SK-N-SH treated with all-trans-retinoic acid at 6 μM for 48 hours (cell line): ENCODE data around the gene ZBTB3.
"Not testable (repeated sequence)": the region's sequence is repeated elsewhere in the genome, so short reads cannot be mapped to it uniquely, and the experiment has no call there.

Experiments
- ATAC-seq: fragments of 200-7000 bp; cut with Tn5 transposase; 3 replicates; pipeline ENCODE4 v1.9.1; 2020; ENCODE audit warnings: mild to moderate bottlenecking, moderate library complexity
- ARNTL ChIP-seq: fragments of 450-650 bp; formaldehyde crosslinking; IDR thresholded peaks from 2 replicates; pipeline ENCODE4 v1.5.0; 2020; ENCODE audit warnings: low read depth, mild to moderate bottlenecking, moderate library complexity, borderline replicate concordance
- BACH2 ChIP-seq: fragments of 250-450 bp; sonication (Bioruptor Pico); IDR thresholded peaks from 2 replicates; pipeline ENCODE4 v1.9.0; 2021; ENCODE audit warnings: mild to moderate bottlenecking, borderline replicate concordance
- CREB5 ChIP-seq: fragments of 250-450 bp; sonication (Bioruptor Pico); IDR thresholded peaks from 2 replicates; pipeline ENCODE4 v1.5.1; 2020; ENCODE audit warnings: low read depth, mild to moderate bottlenecking, moderate library complexity
- CSDC2 ChIP-seq: fragments of 250-450 bp; sonication (Bioruptor Pico); IDR thresholded peaks from 2 replicates; pipeline ENCODE4 v1.5.0; 2020; ENCODE audit warnings: mild to moderate bottlenecking, moderate library complexity
- CSRNP3 ChIP-seq: fragments of 250-450 bp; sonication (Bioruptor Pico); IDR thresholded peaks from 2 replicates; pipeline ENCODE4 v1.5.1; 2021; ENCODE audit warnings: mild to moderate bottlenecking, moderate library complexity
- ESRRG ChIP-seq: fragments of 250-450 bp; sonication (Bioruptor Pico); IDR thresholded peaks from 2 replicates; pipeline ENCODE4 v1.6.1; 2021; ENCODE audit warnings: mild to moderate bottlenecking
- GLIS3 ChIP-seq: fragments of 250-450 bp; sonication (Bioruptor Pico); IDR thresholded peaks from 2 replicates; pipeline ENCODE4 v1.5.0; 2020; ENCODE audit warnings: mild to moderate bottlenecking, moderate library complexity
- ISL1 ChIP-seq: fragments of 250-450 bp; sonication (Bioruptor Pico); IDR thresholded peaks from 2 replicates; pipeline ENCODE4 v2.1.2; 2022; ENCODE audit warnings: mild to moderate bottlenecking, moderate library complexity
- OSR1 ChIP-seq: fragments of 250-450 bp; sonication (Bioruptor Pico); IDR thresholded peaks from 2 replicates; pipeline ENCODE4 v1.8.0; 2022; ENCODE audit warnings: moderate library complexity, mild to moderate bottlenecking, inconsistent platforms
- PATZ1 ChIP-seq: fragments of 250-450 bp; sonication (Bioruptor Pico); IDR thresholded peaks from 2 replicates; pipeline ENCODE4 v1.8.0; 2020; ENCODE audit warnings: mild to moderate bottlenecking, moderate library complexity, borderline replicate concordance
- POU6F1 ChIP-seq: fragments of 250-450 bp; sonication (Bioruptor Pico); IDR thresholded peaks from 2 replicates; pipeline ENCODE4 v1.8.0; 2021; ENCODE audit warnings: low read depth, mild to moderate bottlenecking, moderate library complexity, borderline replicate concordance
- PPARA ChIP-seq: fragments of 250-450 bp; sonication (Bioruptor Pico); IDR thresholded peaks from 2 replicates; pipeline ENCODE4 v1.5.0; 2020; ENCODE audit warnings: mild to moderate bottlenecking, borderline replicate concordance
- RARB ChIP-seq: fragments of 250-450 bp; sonication (Bioruptor Pico); IDR thresholded peaks from 2 replicates; pipeline ENCODE4 v1.8.0; 2021; ENCODE audit warnings: mild to moderate bottlenecking, moderate library complexity
- SNAI2 ChIP-seq: fragments of 250-450 bp; sonication (Bioruptor Pico); IDR thresholded peaks from 2 replicates; pipeline ENCODE4 v1.5.0; 2020; ENCODE audit warnings: mild to moderate bottlenecking, moderate library complexity
- TCF4 ChIP-seq: fragments of 250-450 bp; sonication (Bioruptor Pico); IDR thresholded peaks from 2 replicates; pipeline ENCODE4 v1.8.0; 2021; ENCODE audit warnings: mild to moderate bottlenecking, moderate library complexity, borderline replicate concordance
- ZC3H10 ChIP-seq: fragments of 250-450 bp; sonication (Bioruptor Pico); IDR thresholded peaks from 2 replicates; pipeline ENCODE4 v1.5.1; 2021; ENCODE audit warnings: mild to moderate bottlenecking, moderate library complexity
- ZFP3 ChIP-seq: fragments of 250-450 bp; sonication (Bioruptor Pico); IDR thresholded peaks from 2 replicates; pipeline ENCODE4 v1.5.0; 2020; ENCODE audit warnings: mild to moderate bottlenecking, moderate library complexity
- ZFP30 ChIP-seq: fragments of 450-650 bp; formaldehyde crosslinking; IDR thresholded peaks from 2 replicates; pipeline ENCODE4 v1.5.0; 2022; ENCODE audit warnings: mild to moderate bottlenecking, moderate library complexity
- ZNF565 ChIP-seq: fragments of 450-650 bp; formaldehyde crosslinking; conservative IDR thresholded peaks from 2 replicates; pipeline ENCODE4 v1.5.0; 2020; ENCODE audit warnings: low read depth, mild to moderate bottlenecking, moderate library complexity
- ZNF70 ChIP-seq: fragments of 450-650 bp; formaldehyde crosslinking; IDR thresholded peaks from 2 replicates; pipeline ENCODE4 v1.5.0; 2020; ENCODE audit warnings: mild to moderate bottlenecking, moderate library complexity

ZBTB3 gene

GRCh38 chr11:62775646-62776045 lies 21.7 kb upstream of the ZBTB3 start (continued):
- TF ChIP-seq CSRNP3 (CRISPR knock-in tag): no peak
- no peak for TF ChIP-seq ESRRG (CRISPR knock-in tag)
- TF ChIP-seq GLIS3: no peak
- no peak for TF ChIP-seq TCF4 (CRISPR knock-in tag)
- no peak for TF ChIP-seq ARNTL

- no peak for ATAC-seq
- no peak for TF ChIP-seq PPARA (CRISPR knock-in tag)
Measured at GRCh38 chr11:62774407-62774806, 20.4 kb upstream of the ZBTB3 start.

GRCh38 chr11:62771144-62772021 lies 17.4 kb upstream of the ZBTB3 start, which contains the start of gene TAF6L:
Gene TAF6L, plus strand, starts transcription at chr11:62771396. Its CDS starts 4,388 bp downstream, at chr11:62775784.
- TF ChIP-seq CREB5 (no peak), PATZ1 (CRISPR knock-in tag) (peak; percentile 89; the same call in 1 of the 2 replicates), ZNF70 (peak; percentile 11; the same call in 1 of the 2 replicates)
- ATAC-seq: peak; percentile 94

GRCh38 chr11:62770778-62771143 lies 16.8 kb upstream of the ZBTB3 start:
- no peak for TF ChIP-seq SNAI2 (CRISPR knock-in tag)
- TF ChIP-seq RARB (CRISPR knock-in tag): no peak
- no peak for TF ChIP-seq CSDC2 (CRISPR knock-in tag)
- TF ChIP-seq ARNTL: no peak
- no peak for TF ChIP-seq ZFP30 (CRISPR knock-in tag)
- TF ChIP-seq ISL1: no peak
- TF ChIP-seq PPARA (CRISPR knock-in tag): no peak
- ATAC-seq: peak; percentile 21

GRCh38 chr11:62760867-62761227 lies 6.9 kb upstream of the ZBTB3 start:
- ATAC-seq: not testable (repeated sequence)

GRCh38 chr11:62757846-62758788 lies 4.2 kb upstream of the ZBTB3 start:
- no peak for ATAC-seq
- TF ChIP-seq ARNTL (no peak), ZC3H10 (no peak), ESRRG (CRISPR knock-in tag) (no peak), CSDC2 (CRISPR knock-in tag) (no peak), ZFP3 (CRISPR knock-in tag) (no peak), BACH2 (CRISPR knock-in tag) (no peak), RARB (CRISPR knock-in tag) (no peak), POU6F1 (CRISPR knock-in tag) (no peak), SNAI2 (CRISPR knock-in tag) (no peak), ISL1 (no peak), ZFP30 (CRISPR knock-in tag) (no peak), CSRNP3 (CRISPR knock-in tag) (no peak), ZNF565 (CRISPR knock-in tag) (no peak), ZNF70 (no peak), PATZ1 (CRISPR knock-in tag) (no peak), GLIS3 (no peak), OSR1 (CRISPR knock-in tag) (no peak), PPARA (CRISPR knock-in tag) (no peak)
